ENCODE measurements around the gene TMEM175.
"Not testable (repeated sequence)": the region's sequence is repeated elsewhere in the genome, so short reads cannot be mapped to it uniquely, and the experiment has no call there.

Gene TMEM175

GRCh38 chr4:993111-994029 lies 61.1 kb downstream of the TMEM175 start, which contains the start of gene SLC26A1:
Gene SLC26A1, minus strand, starts transcription at chr4:993404. Its CDS starts 1,701 bp downstream, at chr4:991703.
- DNase-seq: no peak

GRCh38 chr4:995311-996026 lies 63.2 kb downstream of the TMEM175 start:
- no peak for DNase-seq

GRCh38 chr4:996030-996996 lies 64.1 kb downstream of the TMEM175 start:
- DNase-seq: no peak

GRCh38 chr4:996997-997374 lies 64.7 kb downstream of the TMEM175 start:
- no peak for DNase-seq

DNA sequence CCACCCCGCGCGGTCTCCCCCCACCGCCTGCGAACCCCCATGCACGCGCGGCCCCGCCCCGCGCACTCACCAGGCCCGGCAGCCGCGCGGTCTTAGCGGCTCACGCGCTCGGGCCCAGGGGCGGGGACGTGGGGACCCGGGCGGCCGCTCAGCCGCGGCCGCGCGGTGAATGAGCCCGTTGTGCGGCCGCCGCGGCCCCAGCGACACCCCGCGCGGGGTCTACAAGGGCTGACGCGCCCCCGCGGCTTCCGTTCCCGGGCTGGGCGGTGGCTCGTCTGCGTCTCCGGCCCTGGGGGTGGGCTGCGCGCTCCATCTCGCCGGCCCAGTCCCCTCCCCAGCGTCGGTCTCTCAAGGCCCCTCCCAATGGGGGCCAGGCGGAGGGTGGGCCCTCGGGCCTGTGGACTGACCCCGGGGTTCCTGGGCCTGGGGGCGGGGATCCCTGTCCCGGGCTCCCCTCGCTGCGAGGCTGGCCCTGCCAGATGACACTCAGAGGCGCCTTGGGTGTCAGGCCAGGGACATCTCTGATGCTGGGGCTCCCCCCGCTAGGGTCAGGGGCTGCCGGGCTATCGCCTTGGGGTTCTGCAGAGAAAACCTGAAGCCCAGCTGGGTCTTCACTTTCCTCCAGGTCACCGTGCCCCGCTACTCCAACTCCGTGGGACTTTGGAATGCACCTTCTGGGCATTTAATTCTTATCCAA lies 65.3 kb downstream of the TMEM175 start:
- DNase-seq: no peak

GRCh38 chr4:998096-998691 lies 65.9 kb downstream of the TMEM175 start:
- DNase-seq: no peak

DNA sequence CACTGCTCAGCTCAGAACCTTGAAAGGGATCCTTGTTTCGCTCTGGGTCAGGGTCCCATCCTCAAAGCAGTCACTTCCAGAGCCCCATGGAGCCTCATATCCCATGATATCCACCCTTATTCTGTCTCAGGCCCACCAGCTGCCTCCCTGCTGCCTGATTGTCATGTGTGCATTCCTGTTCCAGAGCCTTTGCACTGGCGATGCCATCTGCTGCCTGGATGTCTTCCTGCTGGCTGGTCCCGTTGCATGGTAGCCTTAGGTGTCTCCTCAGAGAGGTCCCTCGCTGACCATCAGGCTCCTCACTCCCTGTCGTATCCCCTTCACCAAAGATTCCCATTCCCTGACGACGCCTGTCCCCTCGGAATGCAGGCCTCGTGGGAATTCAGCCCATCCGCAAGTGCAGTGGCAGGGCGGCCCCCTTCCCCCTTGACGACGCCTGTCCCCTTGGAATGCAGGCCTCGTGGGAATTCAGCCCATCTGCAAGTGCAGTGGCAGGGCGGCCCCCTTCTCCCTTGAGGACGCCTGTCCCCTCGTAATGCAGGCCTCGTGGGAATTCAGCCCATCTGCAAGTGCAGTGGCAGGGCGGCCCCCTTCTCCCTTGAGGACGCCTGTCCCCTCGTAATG lies 67.1 kb downstream of the TMEM175 start:
- not testable (repeated sequence) for DNase-seq

GRCh38 chr4:999882-1000425 lies 67.7 kb downstream of the TMEM175 start:
- DNase-seq: no peak

GRCh38 chr4:1000686-1001260 lies 68.5 kb downstream of the TMEM175 start:
- DNase-seq: no peak

- DNase-seq: no peak
Observed at GRCh38 chr4:1001561-1002130, 69.4 kb downstream of the TMEM175 start.

- no peak for DNase-seq
Observed at GRCh38 chr4:1002131-1002630, 69.9 kb downstream of the TMEM175 start.

DNA sequence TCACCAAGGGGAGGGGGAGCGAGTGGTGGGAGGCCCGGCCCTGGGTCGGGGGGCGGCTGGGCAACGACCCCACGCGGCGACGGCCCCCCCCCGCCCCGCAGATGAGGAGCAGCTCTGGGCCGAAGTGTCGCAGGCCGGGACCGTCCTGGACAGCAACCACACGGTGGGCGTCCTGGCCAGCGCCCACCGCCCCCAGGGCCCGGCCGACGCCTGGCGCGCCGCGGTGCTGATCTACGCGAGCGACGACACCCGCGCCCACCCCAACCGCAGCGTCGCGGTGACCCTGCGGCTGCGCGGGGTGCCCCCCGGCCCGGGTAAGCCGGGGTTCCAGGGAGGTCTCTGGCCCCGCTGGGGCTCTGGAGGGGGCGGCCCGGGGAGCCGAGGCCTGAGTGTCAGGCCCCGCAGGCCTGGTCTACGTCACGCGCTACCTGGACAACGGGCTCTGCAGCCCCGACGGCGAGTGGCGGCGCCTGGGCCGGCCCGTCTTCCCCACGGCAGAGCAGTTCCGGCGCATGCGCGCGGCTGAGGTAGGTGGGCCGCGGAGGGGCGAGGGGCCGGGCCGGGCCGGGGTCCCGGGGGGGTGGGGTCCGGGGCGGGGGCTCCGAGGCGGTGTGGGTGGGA lies 70.5 kb downstream of the TMEM175 start:
- no peak for DNase-seq

DNA sequence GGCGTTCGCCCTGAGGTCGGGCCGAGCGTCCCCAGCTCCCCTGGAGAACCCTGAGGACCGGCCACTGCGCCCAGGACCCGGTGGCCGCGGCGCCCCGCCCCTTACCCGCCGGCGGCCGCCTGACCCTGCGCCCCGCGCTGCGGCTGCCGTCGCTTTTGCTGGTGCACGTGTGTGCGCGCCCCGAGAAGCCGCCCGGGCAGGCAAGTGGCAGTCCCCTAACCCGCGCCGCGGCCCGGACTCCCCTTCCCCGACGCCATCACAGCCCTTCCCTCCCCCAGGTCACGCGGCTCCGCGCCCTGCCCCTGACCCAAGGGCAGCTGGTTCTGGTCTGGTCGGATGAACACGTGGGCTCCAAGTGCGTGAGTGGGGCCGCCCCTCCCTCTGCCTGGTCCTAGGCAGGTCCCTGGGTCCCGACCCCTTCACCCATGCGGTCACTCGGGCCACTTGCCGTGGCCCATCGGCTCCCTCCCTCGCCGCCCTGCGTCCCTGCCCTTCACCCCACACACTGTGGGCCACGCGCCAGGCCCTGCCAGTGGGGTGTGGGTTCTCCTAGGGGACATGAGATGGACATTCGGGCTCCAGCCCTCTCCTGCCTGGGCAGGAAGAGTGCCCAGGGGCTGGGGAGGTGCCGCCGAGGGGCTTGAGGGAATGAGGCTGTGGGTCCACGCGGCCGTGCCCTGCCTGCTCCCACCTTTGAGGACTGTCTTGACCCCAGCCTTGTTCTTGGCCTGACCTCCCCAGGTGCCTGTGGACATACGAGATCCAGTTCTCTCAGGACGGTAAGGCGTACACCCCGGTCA lies 71.2 kb downstream of the TMEM175 start:
- no peak for DNase-seq

DNA sequence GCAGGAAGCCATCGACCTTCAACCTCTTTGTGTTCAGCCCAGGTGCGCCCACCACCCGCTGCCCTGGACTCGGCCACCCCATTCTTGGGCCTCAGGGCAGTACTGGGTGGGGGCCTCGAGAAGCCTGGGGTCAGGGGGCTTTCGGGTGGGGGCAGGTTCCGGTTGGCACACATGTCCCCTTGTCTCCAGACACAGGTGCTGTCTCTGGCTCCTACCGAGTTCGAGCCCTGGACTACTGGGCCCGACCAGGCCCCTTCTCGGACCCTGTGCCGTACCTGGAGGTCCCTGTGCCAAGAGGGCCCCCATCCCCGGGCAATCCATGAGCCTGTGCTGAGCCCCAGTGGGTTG lies 71.8 kb downstream of the TMEM175 start:
- DNase-seq: no peak

- DNase-seq: no peak
Observed at GRCh38 chr4:1004557-1005485, 72.6 kb downstream of the TMEM175 start.

DNA sequence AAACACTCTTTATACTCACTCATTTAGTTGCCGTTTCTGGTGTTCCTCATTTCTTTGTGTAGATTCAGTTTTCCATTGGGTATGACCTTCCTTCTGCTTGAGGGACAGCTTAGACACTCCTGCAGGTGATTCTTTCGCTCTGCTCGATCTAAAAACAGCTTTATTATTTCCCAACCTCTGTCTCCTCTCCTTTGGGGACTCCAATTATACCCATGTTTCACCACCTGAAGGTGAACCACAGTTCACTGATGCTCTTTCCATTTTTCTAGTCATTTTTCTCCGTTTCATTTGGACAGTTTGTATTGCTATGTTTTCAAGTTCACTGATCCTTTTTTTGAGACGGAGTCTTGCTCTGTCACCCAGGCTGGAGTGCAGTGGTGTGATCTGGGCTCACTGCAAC lies 74.6 kb downstream of the TMEM175 start:
- DNase-seq: no peak

Data from DMS 273 treated with DMSO at 0.1 percent for 48 hours (cell line).